Limb (tissue), 2 donors: ENCODE data around the gene PCDHA4.
"Not testable (repeated sequence)": the region's sequence is repeated elsewhere in the genome, so short reads cannot be mapped to it uniquely, and the experiment has no call there.

Source experiments
- DNase-seq, 2 donors: peaks; one replicate each; pipeline ENCODE4 v3.0.0-alpha.2; 2016; ENCODE audit errors: extremely low spot score in 2 of 2

The PCDHA4 gene

GRCh38 chr5:140821375-140822280, 14.8 kb downstream of the PCDHA4 start, which contains the start of gene PCDHA5:
PCDHA5 (plus strand) TSS chr5:140821613.
- DNase-seq = no peak

GRCh38 chr5:140822281-140822629, 15.4 kb downstream of the PCDHA4 start:
- no peak for DNase-seq

- DNase-seq = not testable (repeated sequence)
These were observed 16.1 kb downstream of the PCDHA4 start for GRCh38 chr5:140822969-140823368.

GRCh38 chr5:140823475-140823874, 16.6 kb downstream of the PCDHA4 start:
- DNase-seq = no peak

- DNase-seq = no peak
These were observed 21.0 kb downstream of the PCDHA4 start, which contains the start of gene PCDHA6 for GRCh38 chr5:140827704-140828361. PCDHA6 (plus strand) TSS chr5:140827960; CDS start chr5:140828092, 132 bp downstream.

GRCh38 chr5:140828362-140828737, 21.5 kb downstream of the PCDHA4 start:
- no peak for DNase-seq

- not testable (repeated sequence) for DNase-seq
These were observed 22.9 kb downstream of the PCDHA4 start for GRCh38 chr5:140829511-140830501.

- DNase-seq = no peak
These were observed 27.1 kb downstream of the PCDHA4 start, which contains the start of gene PCDHA7 for GRCh38 chr5:140833993-140834392. PCDHA7 (plus strand) TSS chr5:140834269; CDS start chr5:140834384, 115 bp downstream.

GRCh38 chr5:140834439-140835008, 27.7 kb downstream of the PCDHA4 start:
- DNase-seq = not testable (repeated sequence)

GRCh38 chr5:140835622-140836510, 29.0 kb downstream of the PCDHA4 start:
- no peak for DNase-seq

GRCh38 chr5:140840978-140841962, 34.4 kb downstream of the PCDHA4 start, which contains the start of gene PCDHA8:
PCDHA8 (plus strand) TSS chr5:140841187; CDS start chr5:140841322, 135 bp downstream.
- no peak for DNase-seq

- DNase-seq = no peak
These were observed 36.2 kb downstream of the PCDHA4 start for GRCh38 chr5:140842798-140843733.

GRCh38 chr5:140848139-140849102, 41.6 kb downstream of the PCDHA4 start, which contains the start of gene PCDHA9:
PCDHA9 (plus strand) TSS chr5:140848382; CDS start chr5:140848496, 114 bp downstream.
- DNase-seq = not testable (repeated sequence)

GRCh38 chr5:140849831-140850634, 43.2 kb downstream of the PCDHA4 start:
- not testable (repeated sequence) for DNase-seq
